ENCODE results near the gene DAGLA. TPM values are rescaled to one million over a fixed set of nuclear protein-coding genes. Genes with fewer than 3 reads are reported as not detected.

The DAGLA gene
- total and polyA plus RNA-seq, 2 of the 13 experiments (the other 11 are each of a cell fraction or from before 2014, with no cell fraction given): 2.6 to 3.9 TPM

DNA sequence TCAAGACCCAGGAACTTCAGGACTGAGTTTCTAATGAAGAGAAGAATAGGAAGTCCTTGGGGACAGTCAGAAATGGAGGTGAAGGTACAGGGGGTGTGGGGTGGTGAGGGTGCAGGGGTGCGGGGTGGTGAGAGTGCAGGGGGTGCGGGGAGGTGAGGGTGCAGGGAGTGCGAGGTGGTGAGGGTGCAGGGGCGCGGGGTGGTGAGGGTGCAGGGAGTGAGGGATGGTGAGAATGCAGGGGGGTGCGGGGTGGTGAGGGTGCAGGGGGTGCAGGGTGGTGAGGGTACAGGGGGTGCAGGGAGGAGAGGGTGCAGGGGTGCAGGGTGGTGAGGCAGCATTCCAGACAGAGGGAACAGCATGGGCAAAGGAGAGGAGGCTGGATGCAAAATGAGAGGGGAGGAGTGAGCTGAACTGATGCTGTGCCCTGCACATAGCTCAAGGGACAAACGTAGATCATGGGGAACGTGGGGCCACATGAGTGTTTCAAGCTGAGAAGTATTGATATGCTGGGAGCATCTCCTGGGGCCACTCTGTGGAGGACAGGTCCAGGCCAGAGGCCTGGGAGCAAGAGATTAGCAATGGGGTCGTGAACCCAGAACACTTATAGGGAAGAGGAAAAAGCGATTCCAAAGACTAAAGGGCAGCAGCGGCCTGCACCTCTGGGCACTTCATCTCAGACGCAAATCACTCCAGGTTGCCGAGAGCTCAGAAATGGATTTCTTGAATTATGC is 23.7 kb upstream of the DAGLA start:
- DNase-seq (ENCODE audit: low spot score) (no peak), FAIRE-seq (no peak), ATAC-seq (peak; percentile 32; the same call in 2 of the 3 replicates)
- peaks cover 54% of the 10 kb centered on the region for H3K4me1 ChIP-seq (ENCODE audit: insufficient read depth, low read length)
- intact Hi-C loops (cut with micrococcal nuclease; ENCODE audit: unreplicated experiment) (no loop called here), in situ Hi-C loops (cut with HindIII; ENCODE audit: extremely low pct_ligation_motif_present, low pct_unique_long_range_greater_than_20kb) (no loop called here)
- no peak overlapping the region for H3K27ac ChIP-seq (ENCODE audit: extremely low read length, insufficient read depth, low read length)
- no peaks in the 10 kb centered on the region for H4K20me1 ChIP-seq (ENCODE audit: insufficient read depth, low read length)
- H3K9me3 ChIP-seq (ENCODE audit: low read length): no peaks in the 10 kb centered on the region
- POLR2A ChIA-PET: interaction anchor here (2.5 kb wide), 1 partner anchor 10 kb away, joined by 10 read pairs; no protein-coding TSS in a partner anchor
- H3K27me3 ChIP-seq (ENCODE audit: control insufficient read depth in 1 of 2, insufficient read depth in 2 of 2, low read length in 2 of 2): peaks cover 0 to 5% of the 10 kb centered on the region in 2 experiments; a peak in 1 of 5 replicates
- H3K36me3 ChIP-seq (replicated peaks in 1 of 2; ENCODE audit: control insufficient read depth in 1 of 2, insufficient read depth in 2 of 2, low read length in 2 of 2): no peaks in the 10 kb centered on the region
- BruUV-seq (replicated peaks): no TSS peak
- 44% methylated on average over 13 of the region's 13 CpGs for WGBS (ENCODE audit: low lambda C conversion rate)
- no peaks in the 10 kb centered on the region for H3K79me2 ChIP-seq (ENCODE audit: insufficient read depth, low read length)
- H3K4me3 ChIP-seq (replicated peaks in 1 of 3; ENCODE audit: insufficient read depth in 1 of 3, low read depth in 2 of 3, low read length in 3 of 3): no peak overlapping the region
- TF ChIP-seq, protein P1, sequence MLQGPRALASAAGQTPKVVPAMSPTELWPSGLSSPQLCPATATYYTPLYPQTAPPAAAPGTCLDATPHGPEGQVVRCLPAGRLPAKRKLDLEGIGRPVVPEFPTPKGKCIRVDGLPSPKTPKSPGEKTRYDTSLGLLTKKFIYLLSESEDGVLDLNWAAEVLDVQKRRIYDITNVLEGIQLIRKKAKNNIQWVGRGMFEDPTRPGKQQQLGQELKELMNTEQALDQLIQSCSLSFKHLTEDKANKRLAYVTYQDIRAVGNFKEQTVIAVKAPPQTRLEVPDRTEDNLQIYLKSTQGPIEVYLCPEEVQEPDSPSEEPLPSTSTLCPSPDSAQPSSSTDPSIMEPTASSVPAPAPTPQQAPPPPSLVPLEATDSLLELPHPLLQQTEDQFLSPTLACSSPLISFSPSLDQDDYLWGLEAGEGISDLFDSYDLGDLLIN (CRISPR knock-in tag; IDR thresholded peaks at IDR 0.05; ENCODE audit: borderline replicate concordance): no peak
- TF ChIP-seq ZSCAN25 (CRISPR knock-in tag; IDR thresholded peaks at IDR 0.05): peak; percentile 83; the same call in 1 of the 2 replicates
- no peak for TF ChIP-seq RAD21 (CRISPR knock-in tag; IDR thresholded peaks at IDR 0.05)
- TF ChIP-seq HNF4A (CRISPR knock-in tag; IDR thresholded peaks at IDR 0.05): 0 out of 2 replicates have a peak, but pooled peaks have one; percentile 13
- no peak for TF ChIP-seq GATAD2A (CRISPR knock-in tag; IDR thresholded peaks at IDR 0.05)
- TF ChIP-seq ZKSCAN1 (IDR thresholded peaks at IDR 0.05; ENCODE audit: low read length): no peak
- peak overlapping the region; percentile 5 for H2AFZ ChIP-seq (ENCODE audit: low read length)
- H3K9ac ChIP-seq (ENCODE audit: insufficient read depth, low read depth, low read length): no peak overlapping the region
- peak overlapping the region; percentile 49; the same call in 1 of the 2 replicates for H3K4me2 ChIP-seq (ENCODE audit: low read depth, low read length)
- CTCF ChIA-PET (ENCODE audit: low intra/inter-chr PET ratio, low total read pairs): no interaction called here
